ENCODE data around the gene SYNJ2.

Gene SYNJ2

GRCh38 chr6:158049055-158050028 is 67.7 kb downstream of the SYNJ2 start:
- TF ChIP-seq CTCF (IDR thresholded peaks at IDR 0.05; ENCODE audit: insufficient read depth, low read length, poor library complexity, severe bottlenecking), result no peak
- Histone ChIP-seq H3K36me3 (ENCODE audit: control insufficient read depth, insufficient read depth, low read length) (peaks cover 3% of the 10 kb centered on the region), H3K4me3 (replicated peaks; ENCODE audit: low read depth, low read length) (no peak overlapping the region), H3K27me3 (replicated peaks; ENCODE audit: control insufficient read depth, insufficient read depth, low read length) (no peaks in the 10 kb centered on the region)
- no peak for DNase-seq (ENCODE audit: extremely low read depth, insufficient read length)

GRCh38 chr6:158050107-158050735 is 68.6 kb downstream of the SYNJ2 start:
- Histone ChIP-seq H3K36me3 (ENCODE audit: control insufficient read depth, insufficient read depth, low read length) (peaks cover 3% of the 10 kb centered on the region), H3K27me3 (replicated peaks; ENCODE audit: control insufficient read depth, insufficient read depth, low read length) (no peaks in the 10 kb centered on the region), H3K4me3 (replicated peaks; ENCODE audit: low read depth, low read length) (no peak overlapping the region)
- DNase-seq (ENCODE audit: extremely low read depth, insufficient read length), result no peak
- TF ChIP-seq CTCF (IDR thresholded peaks at IDR 0.05; ENCODE audit: insufficient read depth, low read length, poor library complexity, severe bottlenecking), result no peak

DNA sequence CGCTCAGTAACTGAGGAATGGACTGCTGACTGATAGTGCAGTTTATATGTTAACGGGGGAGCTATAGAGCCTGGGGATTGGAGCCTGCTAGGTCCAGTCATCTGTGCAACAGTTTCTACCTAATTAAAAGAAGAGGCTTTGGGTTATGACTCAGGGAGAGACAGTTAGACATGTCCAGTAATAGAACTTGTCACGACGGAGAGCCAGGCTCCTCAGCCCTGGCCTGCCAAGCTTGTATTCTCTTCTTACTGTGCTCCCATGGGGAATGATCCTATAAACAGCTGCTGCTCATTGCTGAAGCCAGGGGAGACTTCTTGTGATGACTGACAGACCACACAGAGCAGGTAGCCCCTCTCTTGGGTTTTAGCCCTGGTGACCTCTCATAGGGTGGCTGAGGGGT is 69.3 kb downstream of the SYNJ2 start:
- no peaks in the 10 kb centered on the region for H3K27me3 ChIP-seq (replicated peaks; ENCODE audit: control insufficient read depth, insufficient read depth, low read length)

DNA sequence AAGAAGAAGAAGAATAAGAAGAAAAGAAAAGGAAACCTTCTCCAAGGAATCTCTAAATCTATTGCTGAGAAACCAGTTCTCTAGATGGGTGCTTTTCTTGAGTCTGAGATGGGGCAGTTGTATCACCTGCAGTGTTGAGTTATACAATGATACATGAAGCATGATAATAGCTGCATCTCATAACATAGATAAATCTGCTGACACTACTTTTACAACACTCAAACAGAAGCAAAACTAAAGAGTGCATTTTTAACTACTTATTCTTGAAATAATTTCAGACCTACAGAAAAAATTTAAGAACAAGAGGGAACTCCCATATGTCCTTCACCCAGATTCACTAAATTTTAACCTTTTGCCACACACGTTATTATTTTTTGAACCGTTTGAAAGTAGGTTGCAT is 70.3 kb downstream of the SYNJ2 start:
- no peak for DNase-seq (ENCODE audit: extremely low read depth, insufficient read length)
- H3K4me3 ChIP-seq (replicated peaks; ENCODE audit: low read depth, low read length), result no peak overlapping the region
- no peak for TF ChIP-seq CTCF (IDR thresholded peaks at IDR 0.05; ENCODE audit: insufficient read depth, low read length, poor library complexity, severe bottlenecking)
- H3K27me3 ChIP-seq (replicated peaks; ENCODE audit: control insufficient read depth, insufficient read depth, low read length), result no peaks in the 10 kb centered on the region
- H3K36me3 ChIP-seq (ENCODE audit: control insufficient read depth, insufficient read depth, low read length), result peaks cover 3% of the 10 kb centered on the region

More for the DNA sequence above, 69.3 kb downstream of the SYNJ2 start:
- TF ChIP-seq CTCF (IDR thresholded peaks at IDR 0.05; ENCODE audit: insufficient read depth, low read length, poor library complexity, severe bottlenecking), result no peak
- no peak overlapping the region for H3K4me3 ChIP-seq (replicated peaks; ENCODE audit: low read depth, low read length)
- H3K36me3 ChIP-seq (ENCODE audit: control insufficient read depth, insufficient read depth, low read length), result peaks cover 3% of the 10 kb centered on the region
- DNase-seq (ENCODE audit: extremely low read depth, insufficient read length), result no peak

DNA sequence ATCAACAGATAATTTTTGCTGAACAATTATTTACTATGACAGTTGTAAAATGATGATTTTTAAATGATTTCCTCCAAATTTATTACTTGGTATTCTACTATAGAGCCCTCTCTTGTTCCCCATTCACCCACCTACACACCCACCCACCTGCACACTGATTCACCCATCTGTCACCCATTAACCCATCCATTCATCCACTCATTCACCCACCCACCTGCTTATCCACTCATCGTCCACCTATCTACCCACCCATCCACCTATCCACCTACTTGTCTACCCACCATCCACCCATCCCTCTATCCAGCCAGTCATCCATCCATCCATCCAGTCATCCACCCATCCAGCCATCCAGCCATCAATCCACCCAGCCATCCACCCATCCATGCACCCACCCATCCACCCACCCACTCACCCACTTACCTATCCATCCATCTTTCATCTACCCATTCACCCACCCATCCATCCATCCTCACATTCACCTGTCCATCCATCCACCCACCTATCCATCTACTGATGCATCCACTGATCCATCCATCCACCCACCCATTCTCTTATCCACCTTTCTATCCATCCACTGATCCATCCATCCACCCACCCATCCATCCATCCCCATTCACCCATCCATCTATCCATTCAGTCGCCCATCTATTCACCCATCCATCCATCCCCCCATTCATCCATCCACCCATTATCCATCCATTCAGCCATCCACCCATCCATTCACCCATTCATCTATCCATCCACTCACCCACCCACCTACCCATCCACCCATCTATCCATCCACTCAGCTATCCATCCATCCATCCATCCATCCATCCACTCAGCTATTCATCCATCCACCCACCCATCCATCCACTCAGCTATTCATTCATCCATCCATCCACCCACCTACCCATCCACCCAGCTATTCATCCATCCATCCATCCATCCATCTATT is 72.0 kb downstream of the SYNJ2 start:
- Histone ChIP-seq H3K27me3 (replicated peaks; ENCODE audit: control insufficient read depth, insufficient read depth, low read length) (no peaks in the 10 kb centered on the region), H3K4me3 (replicated peaks; ENCODE audit: low read depth, low read length) (no peak overlapping the region), H3K36me3 (ENCODE audit: control insufficient read depth, insufficient read depth, low read length) (peaks cover 3% of the 10 kb centered on the region)
- no peak for DNase-seq (ENCODE audit: extremely low read depth, insufficient read length)
- TF ChIP-seq CTCF (IDR thresholded peaks at IDR 0.05; ENCODE audit: insufficient read depth, low read length, poor library complexity, severe bottlenecking), result no peak

Data from GM06990 (cell line).